Measurements from ENCODE around the gene CCDC159.
"Not testable (repeated sequence)": the region's sequence is repeated elsewhere in the genome, so short reads cannot be mapped to it uniquely, and the experiment has no call there.

The CCDC159 gene

DNA sequence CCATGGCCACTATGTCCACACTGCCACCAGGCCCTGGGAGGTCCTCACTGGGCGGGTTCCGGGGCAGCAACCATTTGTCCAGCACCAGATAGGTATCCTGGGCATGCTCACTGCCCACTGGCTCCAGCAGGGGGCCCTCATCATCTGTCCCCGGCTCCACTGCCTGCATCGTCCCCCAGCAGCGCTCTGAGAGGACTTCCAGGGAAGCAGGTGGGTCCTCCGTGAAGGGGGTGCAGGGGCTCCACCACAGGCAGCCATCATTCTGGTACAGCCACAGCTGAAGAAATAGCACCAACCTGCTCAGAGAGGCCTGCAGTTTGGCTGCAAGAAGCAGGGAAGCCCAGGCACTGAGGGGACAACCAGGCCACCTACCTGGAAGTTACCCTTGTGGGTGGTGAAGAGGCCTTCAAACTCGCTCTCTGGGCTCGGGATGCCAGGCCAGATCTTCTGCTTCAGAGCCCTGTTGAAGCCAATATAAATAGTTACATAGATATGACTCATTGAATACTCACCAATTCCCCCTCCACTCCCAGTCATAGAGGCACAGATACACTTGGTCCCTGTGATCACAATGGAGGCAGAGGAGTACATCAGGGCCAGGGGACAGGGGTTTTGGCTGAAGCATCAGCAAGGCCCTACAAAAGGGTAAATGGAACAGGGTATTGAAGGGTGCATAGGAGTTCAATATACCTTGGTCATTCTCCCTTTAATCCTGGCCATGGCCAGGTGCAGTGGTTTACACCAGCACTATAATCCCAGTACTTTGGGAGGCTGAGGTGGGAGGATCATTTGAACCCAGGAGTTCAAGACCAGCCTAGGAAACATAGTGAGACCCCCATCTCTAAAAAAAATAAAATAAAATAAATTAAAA lies 32.2 kb downstream of the CCDC159 start:
- no peaks in the 10 kb centered on the region for H3K27me3 ChIP-seq
- TF ChIP-seq, protein P1, sequence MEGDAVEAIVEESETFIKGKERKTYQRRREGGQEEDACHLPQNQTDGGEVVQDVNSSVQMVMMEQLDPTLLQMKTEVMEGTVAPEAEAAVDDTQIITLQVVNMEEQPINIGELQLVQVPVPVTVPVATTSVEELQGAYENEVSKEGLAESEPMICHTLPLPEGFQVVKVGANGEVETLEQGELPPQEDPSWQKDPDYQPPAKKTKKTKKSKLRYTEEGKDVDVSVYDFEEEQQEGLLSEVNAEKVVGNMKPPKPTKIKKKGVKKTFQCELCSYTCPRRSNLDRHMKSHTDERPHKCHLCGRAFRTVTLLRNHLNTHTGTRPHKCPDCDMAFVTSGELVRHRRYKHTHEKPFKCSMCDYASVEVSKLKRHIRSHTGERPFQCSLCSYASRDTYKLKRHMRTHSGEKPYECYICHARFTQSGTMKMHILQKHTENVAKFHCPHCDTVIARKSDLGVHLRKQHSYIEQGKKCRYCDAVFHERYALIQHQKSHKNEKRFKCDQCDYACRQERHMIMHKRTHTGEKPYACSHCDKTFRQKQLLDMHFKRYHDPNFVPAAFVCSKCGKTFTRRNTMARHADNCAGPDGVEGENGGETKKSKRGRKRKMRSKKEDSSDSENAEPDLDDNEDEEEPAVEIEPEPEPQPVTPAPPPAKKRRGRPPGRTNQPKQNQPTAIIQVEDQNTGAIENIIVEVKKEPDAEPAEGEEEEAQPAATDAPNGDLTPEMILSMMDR (IDR thresholded peaks at IDR 0.05; ENCODE audit: low read depth, low read length): peak; percentile 84
- H3K9me3 ChIP-seq: no peaks in the 10 kb centered on the region
- H3K4me1 ChIP-seq: peaks cover 6% of the 10 kb centered on the region; the same call in 1 of the 2 replicates
- no peak overlapping the region for H3K4me3 ChIP-seq (ENCODE audit: low read depth, low read length)
- no peaks in the 10 kb centered on the region for H3K36me3 ChIP-seq
- DNase-seq: peak; percentile 84

DNA sequence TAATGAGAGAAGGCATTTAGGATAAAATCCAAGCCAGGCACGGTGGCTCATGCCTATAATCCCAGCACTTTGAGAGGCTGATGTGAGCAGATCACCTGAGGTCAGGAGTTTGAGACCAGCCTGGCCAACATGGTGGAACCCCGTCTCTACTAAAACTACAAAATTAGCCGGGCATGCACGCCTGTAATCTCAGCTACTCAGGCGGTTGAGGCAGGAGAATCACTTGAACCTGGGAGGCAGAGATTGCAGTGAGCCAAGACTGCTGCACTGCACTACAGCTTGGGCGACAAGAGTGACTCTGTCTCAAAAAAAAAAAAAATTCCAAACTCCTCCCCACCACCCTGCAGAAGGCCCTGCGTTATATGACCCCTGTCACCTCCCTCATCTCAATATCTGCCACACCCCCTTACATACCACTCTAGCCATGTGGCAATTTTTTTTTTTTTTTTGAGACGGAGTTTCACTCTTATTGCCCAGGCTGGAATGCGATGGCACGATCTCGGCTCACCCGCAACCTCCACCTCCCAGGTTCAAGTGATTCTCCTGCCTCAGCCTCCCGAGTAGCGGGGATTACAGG lies 33.0 kb downstream of the CCDC159 start:
- not testable (repeated sequence) for H3K4me3 ChIP-seq (ENCODE audit: low read depth, low read length); H3K4me1 ChIP-seq; H3K27me3 ChIP-seq; H3K36me3 ChIP-seq; H3K9me3 ChIP-seq; DNase-seq

DNA sequence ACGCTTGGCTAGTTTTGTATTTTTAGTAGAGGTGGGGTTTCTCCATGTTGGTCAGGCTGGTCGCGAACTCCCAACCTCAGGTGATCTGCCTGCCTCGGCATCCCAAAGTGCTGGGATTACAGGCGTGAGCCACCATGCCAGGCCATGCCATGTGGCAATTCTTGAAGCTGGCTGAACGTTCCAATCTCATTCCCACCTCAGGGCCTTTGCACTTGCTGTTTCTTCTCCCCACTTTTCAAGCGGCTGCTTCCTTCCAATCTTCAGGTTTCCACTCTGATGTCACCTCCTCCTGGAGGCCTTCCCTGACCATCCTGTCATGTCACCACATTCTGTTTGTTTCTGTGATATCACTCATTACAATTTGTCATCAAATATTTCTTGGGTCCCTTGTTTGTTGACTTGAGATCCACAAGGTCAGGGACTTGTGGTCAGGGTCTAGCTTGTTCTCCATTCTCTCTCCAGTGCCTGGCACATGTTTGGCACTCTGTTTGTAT lies 33.6 kb downstream of the CCDC159 start:
- Histone ChIP-seq H3K9me3 (no peaks in the 10 kb centered on the region), H3K27me3 (no peaks in the 10 kb centered on the region), H3K36me3 (no peaks in the 10 kb centered on the region), H3K4me3 (ENCODE audit: low read depth, low read length) (no peak overlapping the region), H3K4me1 (peaks cover 3% of the 10 kb centered on the region; the same call in 1 of the 2 replicates)
- TF ChIP-seq, protein P1 (IDR thresholded peaks at IDR 0.05; ENCODE audit: low read depth, low read length): no peak
- no peak for DNase-seq

DNA sequence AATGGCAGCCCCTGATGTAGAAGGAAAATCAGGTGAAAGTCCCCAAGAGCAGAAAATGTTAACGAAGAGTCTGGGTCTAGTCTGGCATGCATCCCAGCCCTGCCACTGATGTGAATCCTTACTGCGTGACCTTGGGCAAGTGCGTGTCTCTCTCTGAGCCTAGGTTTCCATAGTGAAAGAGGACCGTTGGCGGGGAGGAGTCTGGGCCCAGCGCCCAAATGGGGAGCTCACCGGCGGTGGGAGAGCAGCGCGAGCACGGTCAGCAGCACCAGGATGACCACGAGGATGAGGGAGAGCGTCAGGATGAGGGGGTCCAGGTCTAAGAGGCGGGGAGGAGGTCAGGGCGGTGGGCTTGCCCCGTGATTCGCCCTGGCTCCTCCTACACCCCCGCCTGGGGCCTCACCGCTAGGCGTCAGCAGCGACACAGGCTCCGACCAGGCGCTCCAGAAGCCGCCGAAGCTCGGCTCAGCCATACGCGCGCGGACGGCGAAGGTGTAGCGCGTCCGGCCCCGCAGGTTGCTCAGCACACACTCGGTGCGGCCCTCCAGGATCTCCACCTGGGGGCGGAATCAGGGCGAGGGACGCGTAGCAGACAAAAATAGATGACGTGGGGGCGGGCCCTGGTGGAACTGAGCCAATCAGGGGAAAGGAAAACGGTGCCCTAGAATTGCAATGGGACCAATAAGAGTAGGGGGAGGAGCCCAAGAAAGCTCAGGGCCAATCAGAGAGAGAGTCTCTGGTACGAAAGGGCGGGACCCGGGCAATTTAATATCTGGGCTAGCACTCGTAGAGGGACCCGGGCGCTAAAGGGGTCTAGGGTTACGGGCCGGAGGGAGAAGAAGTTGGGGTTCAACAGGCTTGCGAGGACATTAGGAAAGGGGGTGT lies 34.6 kb downstream of the CCDC159 start:
- peak; percentile 96 for DNase-seq
- Histone ChIP-seq H3K36me3 (no peaks in the 10 kb centered on the region), H3K27me3 (no peaks in the 10 kb centered on the region), H3K4me3 (ENCODE audit: low read depth, low read length) (peak overlapping the region; percentile 53), H3K4me1 (peaks cover 3% of the 10 kb centered on the region; the same call in 1 of the 2 replicates), H3K9me3 (no peaks in the 10 kb centered on the region)
- TF ChIP-seq, protein P1 (IDR thresholded peaks at IDR 0.05; ENCODE audit: low read depth, low read length): peak; percentile 67

DNA sequence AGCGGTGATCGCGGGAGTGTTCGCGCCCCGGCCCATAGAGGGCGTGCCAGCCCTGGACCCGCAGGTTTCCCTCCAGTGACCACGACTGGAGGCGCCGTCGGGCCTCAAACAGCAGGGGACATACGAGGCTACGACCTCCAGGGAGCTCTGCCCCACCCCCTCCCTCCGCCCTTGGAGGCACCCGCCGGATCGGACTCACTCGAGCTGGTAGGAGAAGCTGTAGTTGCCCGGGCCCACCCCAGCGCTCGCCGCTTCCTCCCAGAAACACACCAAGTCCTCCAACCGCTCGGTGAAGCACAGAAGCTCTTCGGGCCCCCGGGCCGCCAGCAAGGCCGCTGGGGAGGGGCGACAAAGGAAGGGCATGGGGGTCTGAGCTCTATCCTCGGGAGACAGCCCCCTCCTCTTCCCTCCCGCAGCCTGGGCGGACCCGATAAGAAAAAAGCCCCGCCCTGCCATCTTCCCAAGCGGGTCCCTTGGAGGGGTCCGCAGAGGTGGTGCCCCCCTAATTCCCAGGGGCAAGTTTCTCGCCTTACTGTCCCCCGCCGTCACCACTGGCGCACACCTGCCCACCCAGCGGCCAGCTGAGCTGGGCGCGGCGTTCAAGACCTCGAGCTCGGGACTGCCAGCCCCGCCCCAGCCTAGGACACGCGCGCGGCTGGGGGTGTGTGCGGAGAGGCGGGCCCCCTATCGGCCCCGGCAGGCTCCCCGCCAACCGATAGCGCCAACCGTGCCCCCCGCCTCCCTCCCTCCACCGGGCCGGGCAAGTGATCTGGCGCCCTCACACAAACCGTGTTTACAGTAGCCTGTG lies 36.8 kb downstream of the CCDC159 start:
- Histone ChIP-seq H3K27me3 (no peaks in the 10 kb centered on the region), H3K4me1 (no peaks in the 10 kb centered on the region), H3K4me3 (ENCODE audit: low read depth, low read length) (peak overlapping the region; percentile 73), H3K9me3 (no peaks in the 10 kb centered on the region), H3K36me3 (no peaks in the 10 kb centered on the region)
- TF ChIP-seq, protein P1 (IDR thresholded peaks at IDR 0.05; ENCODE audit: low read depth, low read length): peak; percentile 57
- peak; percentile 66 for DNase-seq
